ENCODE data around the gene RALY. TPM values are rescaled to one million over a fixed set of nuclear protein-coding genes. Genes with fewer than 3 reads are reported as not detected.

Gene RALY
- total and polyA plus RNA-seq, 10 of the 15 experiments (the other 5 are each of a cell fraction or from before 2014, with no cell fraction given): 1.2 to 246 (median 137) TPM

DNA sequence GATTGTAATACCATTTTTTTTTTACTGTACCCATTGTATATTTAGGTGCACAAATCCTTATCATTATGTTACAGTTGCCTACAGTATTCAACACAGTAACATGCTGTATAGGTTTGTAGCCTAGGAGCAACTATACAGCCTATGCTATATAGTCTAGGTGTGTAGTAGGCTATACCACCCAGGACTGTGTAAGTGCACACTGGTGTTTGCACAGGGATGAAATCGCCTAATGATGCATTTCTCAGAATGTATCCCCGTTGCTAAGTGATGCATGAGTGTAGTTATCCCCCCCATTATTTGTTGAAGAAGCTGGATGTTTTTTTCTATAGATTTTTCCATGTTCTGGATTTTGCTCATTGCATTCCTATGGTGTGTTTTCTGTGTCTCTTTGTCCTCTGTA, 12.9 kb downstream of the RALY start (continued):
- TF ChIP-seq MTA2 (IDR thresholded peaks at IDR 0.05; ENCODE audit: low read depth) (no peak), ZNF274 (IDR thresholded peaks at IDR 0.05; ENCODE audit: insufficient read depth, insufficient read length) (no peak), FOS (IDR thresholded peaks at IDR 0.05; ENCODE audit: borderline replicate concordance, extremely low read depth, insufficient read length) (no peak), SIX5 (IDR thresholded peaks at IDR 0.05; ENCODE audit: low read depth, low read length, severe bottlenecking) (no peak), SP1 (IDR thresholded peaks at IDR 0.05; ENCODE audit: low read depth, low read length) (no peak), POU2F2 (IDR thresholded peaks at IDR 0.05; ENCODE audit: borderline replicate concordance, low read depth, low read length) (no peak), NFYA (IDR thresholded peaks at IDR 0.05; ENCODE audit: borderline replicate concordance, low read depth, low read length) (no peak), NR2C1 (IDR thresholded peaks at IDR 0.05) (no peak)
- TF ChIP-seq, protein P1, sequence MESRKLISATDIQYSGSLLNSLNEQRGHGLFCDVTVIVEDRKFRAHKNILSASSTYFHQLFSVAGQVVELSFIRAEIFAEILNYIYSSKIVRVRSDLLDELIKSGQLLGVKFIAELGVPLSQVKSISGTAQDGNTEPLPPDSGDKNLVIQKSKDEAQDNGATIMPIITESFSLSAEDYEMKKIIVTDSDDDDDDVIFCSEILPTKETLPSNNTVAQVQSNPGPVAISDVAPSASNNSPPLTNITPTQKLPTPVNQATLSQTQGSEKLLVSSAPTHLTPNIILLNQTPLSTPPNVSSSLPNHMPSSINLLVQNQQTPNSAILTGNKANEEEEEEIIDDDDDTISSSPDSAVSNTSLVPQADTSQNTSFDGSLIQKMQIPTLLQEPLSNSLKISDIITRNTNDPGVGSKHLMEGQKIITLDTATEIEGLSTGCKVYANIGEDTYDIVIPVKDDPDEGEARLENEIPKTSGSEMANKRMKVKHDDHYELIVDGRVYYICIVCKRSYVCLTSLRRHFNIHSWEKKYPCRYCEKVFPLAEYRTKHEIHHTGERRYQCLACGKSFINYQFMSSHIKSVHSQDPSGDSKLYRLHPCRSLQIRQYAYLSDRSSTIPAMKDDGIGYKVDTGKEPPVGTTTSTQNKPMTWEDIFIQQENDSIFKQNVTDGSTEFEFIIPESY (IDR thresholded peaks at IDR 0.05): no peak
- TF ChIP-seq, protein P2, sequence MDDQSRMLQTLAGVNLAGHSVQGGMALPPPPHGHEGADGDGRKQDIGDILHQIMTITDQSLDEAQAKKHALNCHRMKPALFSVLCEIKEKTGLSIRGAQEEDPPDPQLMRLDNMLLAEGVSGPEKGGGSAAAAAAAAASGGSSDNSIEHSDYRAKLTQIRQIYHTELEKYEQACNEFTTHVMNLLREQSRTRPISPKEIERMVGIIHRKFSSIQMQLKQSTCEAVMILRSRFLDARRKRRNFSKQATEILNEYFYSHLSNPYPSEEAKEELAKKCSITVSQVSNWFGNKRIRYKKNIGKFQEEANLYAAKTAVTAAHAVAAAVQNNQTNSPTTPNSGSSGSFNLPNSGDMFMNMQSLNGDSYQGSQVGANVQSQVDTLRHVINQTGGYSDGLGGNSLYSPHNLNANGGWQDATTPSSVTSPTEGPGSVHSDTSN (IDR thresholded peaks at IDR 0.05; ENCODE audit: insufficient replicate concordance, low read depth, low read length): no peak
- TF ChIP-seq, protein P3, sequence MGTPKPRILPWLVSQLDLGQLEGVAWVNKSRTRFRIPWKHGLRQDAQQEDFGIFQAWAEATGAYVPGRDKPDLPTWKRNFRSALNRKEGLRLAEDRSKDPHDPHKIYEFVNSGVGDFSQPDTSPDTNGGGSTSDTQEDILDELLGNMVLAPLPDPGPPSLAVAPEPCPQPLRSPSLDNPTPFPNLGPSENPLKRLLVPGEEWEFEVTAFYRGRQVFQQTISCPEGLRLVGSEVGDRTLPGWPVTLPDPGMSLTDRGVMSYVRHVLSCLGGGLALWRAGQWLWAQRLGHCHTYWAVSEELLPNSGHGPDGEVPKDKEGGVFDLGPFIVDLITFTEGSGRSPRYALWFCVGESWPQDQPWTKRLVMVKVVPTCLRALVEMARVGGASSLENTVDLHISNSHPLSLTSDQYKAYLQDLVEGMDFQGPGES (IDR thresholded peaks at IDR 0.05): no peak

Measured in GM12878 (cell line).